Stimulated activated CD4-positive, alpha-beta T cell treated with anti-CD3 and anti-CD28 coated beads, Interleukin-4, amount 100 ng/mL, for 4 hours (primary cell): Measurements from ENCODE around the gene VOPP1.
"Not testable (repeated sequence)": the region's sequence is repeated elsewhere in the genome, so short reads cannot be mapped to it uniquely, and the experiment has no call there.

Source experiments
- DNase-seq, 2 experiments: peaks; one replicate each; pipeline ENCODE4 v3.0.0-alpha.2; 2020

The VOPP1 gene

DNA sequence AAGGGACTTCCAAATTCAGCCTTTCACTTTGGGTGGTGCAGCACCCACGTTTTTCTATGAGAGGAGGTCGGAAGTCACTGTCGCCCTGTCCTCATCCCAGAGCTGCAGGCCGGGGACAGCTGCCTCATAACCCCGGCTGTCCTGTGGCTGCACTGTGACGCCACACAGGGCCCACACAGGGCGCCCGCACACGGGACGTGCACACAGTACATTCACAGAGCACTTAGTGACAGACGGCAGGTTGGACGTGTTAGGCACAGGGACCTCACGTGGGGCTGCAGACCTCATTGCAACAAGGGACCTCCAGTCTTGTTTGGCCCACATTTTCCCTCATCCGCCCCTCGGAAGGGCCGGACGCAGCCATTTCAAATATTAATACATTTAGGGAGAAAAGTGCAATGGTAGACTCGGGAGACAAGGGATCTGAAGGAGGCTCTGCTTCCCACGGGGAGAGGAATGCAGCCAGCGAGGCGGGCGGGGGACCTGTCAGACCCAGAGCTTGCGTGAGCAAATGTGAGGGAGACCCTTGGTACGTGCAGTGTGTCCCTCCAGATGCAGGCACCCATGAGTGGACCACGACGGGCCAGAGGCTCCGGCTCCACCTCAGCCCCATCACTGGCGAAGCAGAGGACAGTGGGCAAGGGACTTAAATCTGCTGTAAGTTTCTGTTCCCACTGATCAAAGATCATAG, 86.7 kb downstream of the VOPP1 start:
- DNase-seq = no peak

DNA sequence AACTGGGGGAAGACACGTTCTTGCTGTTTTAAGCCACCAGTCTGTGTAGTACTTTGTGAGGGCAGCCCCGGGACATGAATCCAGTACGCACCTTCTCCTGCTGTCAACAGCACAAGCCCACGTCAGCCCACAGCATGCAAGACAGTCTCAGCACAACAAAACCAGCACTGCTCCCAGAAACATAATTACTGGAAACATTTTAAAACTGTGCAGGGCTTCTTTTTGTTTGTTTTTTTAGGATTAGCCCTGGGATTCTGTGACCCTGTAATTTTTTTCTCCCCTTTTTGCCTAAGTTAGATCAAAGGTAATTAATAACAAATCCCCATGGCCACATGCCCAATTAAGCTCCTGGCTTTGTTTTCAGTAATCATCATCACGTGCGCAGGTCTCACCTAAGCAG, 87.5 kb downstream of the VOPP1 start:
- DNase-seq = no peak

DNA sequence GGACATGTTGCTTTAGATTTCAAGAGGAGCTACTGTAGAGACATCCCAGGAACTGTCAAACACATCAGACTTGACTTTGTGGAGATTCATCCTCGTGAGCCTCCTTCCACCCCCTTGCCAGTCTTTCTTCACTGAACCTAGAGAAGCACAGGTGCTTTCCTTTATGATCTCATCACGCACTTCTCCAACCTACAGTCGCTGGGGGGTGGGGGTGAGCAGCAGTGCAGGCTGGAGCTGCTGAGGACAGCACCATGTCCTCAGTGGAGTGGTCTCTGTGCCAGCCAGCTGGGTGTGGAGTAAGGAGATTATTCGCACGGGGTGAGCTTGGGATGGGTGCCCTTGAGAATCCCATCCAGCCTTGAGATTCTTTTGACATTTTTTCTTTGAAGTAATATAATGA, 88.1 kb downstream of the VOPP1 start:
- no peak for DNase-seq

DNA sequence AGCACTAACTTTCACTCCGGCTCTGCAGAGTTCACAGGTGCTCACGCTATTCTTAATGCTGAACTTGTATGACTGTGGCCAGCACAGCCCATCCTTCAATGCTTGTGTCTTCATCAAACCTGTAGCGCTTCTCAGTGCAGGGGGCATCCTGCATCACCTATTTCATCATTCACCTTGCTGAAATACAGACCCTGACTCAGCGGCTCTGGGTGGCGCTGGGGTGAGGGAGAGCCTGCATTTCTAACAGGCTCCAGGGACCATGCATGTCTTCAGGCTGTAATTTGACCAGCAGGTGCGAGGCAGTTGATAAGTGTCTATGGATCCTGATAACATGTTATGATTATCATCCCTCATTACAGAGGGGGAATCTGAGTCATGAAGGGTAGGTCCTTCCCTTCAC, 89.3 kb downstream of the VOPP1 start:
- DNase-seq = no peak

DNA sequence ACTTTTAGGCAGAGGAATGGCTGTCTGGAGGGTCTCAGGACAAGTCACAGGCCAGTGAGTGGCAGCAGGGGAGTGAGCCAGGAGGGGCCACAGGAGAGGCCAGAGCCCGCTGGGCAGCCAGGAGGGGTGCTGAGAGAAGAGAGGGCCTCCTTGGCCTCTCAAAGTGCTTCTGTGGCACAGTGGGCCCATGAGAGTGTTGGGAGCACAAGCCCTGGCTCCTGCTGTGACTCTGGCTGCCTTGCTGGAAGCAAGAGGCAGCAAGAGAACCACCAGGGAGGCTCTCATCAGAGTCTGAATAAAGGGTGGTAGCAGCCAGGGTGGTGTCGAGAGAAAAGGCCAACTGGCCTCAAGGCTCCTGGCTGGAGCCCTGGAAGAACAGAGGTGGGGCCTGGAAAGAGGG, 91.1 kb downstream of the VOPP1 start:
- no peak for DNase-seq

DNA sequence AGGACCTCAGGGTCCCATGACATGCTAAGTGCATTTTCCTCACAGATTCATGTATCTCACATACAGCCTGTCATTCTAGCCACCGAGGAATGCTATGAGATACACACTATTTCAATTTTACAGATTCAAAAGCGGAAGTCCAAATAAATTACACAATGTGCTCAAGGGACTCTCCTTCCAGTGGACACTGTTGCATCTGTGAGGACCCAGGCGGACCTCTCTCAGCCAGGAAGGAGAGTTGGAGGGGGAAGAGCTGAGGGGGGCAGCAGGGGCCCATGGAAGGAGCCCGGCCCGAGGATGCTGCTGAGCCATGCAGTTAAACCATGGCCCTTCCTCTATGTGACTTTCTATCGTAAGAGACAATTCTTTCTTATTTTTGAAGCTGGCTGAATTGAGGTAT, 93.6 kb downstream of the VOPP1 start:
- no peak for DNase-seq

DNA sequence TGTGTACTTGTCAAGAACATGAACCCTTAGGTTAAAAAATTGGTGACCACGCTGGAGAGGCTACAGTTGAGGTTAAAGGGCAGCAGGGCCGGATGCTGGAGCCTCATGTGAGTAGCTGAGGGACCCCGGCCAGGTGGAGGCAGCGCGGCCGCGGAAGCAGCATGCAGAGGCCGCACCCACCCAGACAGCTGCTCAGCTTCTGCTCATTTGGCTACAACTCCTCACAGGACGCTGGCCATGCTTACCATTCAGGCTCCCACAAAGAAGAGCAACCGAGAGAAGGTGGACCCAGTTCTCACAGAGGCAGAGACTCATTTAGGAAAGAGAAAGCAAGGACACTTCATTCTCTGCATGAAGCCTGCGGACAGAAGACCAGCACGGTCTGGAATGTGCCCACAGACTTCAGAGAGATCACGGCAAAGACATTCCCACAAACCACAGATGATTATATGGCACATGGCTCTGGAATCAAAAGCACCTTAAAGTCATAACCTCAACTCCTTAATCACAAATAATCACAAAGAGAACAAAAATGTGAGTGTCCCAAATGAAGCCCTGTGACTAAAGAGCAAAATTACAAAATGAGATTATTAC, 94.4 kb downstream of the VOPP1 start:
- DNase-seq = no peak

DNA sequence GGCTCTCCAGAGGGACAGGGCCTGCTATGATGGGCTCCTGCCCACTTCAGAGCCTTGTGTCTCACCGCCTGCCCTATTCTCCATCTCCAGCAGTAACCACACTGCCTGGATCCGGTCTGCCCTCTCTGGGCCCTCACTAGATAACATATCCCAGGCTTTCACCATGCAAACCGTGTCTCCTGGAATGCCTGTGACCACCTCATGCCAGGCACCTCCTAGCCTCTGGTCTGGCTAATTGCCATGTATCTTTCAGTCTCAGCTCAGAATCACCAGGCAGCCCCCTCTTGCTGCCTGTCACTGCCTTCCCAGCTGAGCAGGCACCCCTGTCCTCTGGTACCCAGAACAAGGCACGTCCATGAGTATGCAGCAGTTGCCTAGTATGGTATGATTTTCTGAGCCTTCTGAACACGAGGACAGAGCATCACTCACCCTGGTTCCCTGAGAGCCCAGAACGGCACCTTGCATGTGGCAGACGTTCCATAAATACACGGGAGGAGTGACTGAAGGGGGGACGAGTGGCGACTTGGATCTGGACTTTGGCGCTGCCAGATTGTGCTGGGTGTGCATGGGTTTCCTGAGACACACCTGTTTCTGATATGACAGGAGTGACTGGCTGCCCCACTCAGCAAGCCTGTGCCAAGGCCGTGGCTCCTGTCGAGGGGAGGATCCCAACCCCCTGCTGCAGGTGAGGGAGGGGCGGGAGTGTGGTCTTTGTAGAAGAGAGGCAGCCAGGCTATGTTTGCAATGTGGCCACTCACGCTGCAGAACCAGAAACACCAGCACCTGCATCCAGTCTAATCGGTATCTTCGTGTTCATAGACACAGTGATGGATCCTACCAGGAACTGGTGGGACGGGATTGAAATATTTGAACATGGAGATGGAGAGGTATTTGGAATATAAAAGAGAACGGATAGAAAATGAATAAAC, 95.2 kb downstream of the VOPP1 start:
- no peak for DNase-seq

DNA sequence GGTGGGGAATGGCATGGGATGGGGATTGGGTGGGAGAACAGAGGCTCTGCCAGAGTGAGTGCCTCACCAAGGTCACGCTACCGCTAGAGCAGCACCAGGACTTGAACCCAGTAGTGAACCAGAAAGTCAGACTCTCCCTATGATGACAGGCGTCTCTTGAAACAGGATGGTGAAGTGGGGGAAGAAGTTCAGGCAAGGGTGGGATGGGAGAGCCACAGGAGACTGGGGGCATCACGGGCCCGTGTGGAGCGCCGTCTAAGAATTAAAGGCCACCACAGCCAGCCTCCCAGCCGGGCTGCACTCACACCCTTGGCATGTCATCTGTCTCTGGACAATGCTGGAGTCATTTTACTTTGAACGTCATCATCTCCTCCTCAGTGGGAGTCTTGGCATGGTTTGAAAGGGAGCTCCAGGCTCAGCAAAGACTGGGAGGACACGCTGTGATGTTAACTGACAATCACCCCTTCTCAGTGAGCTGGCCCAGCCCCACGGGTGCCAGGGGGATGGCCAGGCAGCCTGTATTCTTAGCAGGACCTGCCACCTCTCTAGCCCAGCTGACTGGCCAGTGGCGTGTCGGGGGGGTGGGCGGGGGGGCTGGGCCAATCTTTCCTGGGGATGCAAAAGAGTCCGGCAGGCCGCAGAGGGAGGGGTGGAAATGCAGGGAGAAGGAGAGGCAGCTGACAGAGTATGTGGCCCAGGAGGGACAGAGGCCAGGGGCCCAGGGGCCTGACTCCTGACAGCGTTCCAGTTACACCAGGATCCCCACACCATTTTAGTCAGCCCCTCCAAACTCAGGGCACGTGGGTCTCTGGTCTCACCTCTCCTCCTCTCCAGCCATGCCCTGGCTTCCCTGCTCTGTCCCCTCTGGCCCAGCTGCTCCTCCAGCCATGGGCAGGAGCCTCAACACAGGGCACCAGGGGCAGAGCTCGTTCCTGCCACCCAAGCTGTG, 96.2 kb downstream of the VOPP1 start:
- no peak for DNase-seq

DNA sequence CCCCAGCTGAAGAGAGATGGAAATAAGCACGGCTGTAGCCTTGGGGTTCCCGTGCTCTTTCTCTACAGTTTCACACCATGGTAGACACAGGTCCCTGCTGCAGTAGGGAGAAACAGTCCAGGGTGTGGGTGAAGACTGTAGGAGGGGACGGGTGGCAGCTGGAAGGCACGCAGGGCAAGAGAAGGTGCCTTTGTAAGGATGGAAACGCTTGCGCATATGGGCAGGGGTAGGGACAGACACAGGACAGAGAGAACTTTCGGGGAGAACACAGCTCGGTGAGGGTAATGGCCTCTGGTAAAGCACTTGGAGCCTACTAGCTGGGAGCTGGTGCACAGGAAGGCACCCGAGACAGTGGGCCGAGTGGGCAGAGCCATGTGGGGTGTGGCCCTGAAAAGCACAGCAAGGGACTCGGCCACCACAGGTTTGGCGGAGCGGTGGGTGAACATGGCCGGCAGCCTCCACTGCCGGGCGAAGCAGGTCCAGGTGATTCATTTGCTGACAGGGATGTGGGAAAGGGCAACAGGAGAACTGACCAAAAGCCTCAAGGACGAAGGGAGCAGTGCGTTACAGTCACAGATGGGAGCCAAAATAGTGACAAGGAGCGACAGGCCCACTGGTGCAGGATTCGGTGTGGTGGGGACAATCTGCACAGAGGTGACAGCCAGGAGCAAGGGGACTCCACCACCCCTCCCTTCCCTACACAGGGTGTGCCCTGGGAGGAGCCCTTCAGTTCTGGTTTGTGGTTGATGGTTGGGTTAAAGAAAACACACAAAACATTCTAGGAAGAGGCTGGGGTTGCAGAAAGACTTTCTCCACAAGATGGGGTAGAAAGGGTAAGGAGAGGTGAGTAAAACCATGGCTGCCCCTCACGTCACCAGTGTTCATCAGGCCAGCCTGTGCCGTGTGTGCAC, 97.1 kb downstream of the VOPP1 start:
- no peak for DNase-seq

DNA sequence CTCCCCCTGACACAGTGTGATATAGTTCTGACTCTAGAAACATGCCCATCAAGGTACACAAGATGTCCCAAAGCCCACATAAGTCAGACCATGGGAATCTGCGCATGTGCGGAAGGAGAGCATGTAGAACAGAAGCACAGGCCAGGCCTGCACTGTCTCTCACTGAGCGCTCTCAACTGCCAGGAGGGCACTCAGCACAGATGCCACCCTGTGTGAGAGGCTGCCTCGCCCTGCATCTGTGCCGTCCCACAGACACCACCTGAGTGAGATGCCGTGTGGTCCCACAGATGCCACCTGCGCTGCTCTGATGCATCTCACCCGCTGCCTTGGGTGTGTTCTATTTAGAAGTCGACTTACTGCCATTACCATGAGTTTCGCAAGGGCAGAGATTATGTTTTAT, 98.4 kb downstream of the VOPP1 start:
- DNase-seq = no peak

DNA sequence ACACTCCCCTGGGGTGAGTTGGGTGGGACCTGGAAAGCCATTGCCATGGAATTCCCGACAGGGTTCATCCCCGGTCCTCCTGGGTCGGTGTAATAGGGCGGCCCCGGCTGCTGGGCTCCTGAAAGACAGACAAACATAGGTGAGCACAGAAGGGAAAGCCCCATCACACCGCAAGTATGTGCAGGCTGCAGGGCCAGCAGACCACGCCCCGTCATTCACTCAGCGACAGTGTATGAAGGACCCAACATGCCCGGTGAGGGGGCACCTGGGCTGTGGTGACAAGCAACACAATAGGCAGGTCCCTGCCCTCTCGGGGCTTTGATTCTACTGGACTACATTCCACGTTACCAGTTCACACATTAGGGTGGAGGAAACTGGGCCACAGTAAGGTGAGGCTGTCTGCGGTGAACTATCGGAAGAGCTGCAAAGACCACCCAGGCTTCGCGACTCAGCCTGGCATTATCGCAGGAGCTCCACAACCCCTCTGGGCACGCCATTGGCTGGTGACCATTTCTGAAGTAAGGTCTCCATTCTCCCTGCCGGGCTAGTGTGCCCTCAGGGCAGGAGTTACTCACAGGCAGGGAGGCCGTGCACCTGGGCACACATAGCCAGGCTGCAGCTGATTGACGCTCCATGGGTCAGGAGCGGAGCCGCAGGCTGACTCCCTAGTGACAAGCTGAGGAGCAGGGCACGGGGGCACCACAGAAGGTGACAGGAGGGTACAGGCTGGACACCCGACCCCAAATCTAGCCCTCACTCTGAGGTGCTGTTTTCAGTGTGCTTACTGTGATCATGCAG, 99.2 kb downstream of the VOPP1 start:
- DNase-seq = no peak

DNA sequence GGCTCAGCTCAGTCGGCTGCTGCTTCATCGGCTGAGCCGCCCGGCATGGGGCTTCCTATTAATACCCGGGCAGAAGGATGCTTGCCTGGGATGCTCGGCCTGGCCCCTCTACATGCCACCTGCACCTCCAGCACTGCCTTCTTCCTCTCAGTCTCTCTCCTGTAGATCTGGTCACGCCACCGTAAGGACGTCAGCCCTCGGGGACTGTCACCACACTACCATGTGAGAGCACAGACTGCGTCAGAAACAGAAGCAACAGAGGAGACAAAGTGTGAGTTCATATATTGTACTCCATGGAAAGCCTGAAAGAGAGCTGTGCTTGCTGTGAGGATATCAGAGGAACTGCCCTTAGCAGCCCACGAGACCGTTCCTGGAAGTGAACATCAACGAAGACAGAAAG, 99.9 kb downstream of the VOPP1 start:
- not testable (repeated sequence) for DNase-seq

DNA sequence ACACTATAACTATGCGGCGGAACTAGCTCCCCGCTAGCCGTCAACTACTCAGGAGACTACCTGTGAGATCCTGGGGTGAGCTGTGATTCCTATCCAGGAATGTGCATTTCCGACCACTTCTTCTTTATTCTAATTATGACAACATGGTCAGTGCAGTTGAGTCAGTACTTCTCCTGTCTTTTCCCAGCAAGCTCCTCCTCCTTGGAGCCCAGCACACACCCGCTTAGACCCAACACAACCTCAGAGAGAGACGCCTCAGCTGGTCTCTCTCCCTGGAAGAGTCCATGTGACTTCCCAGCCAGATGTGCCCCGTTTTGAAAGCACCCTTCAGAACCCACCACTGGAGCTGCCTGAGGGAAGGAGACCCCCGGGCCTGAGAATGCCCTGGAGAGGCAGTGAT, 100.7 kb downstream of the VOPP1 start:
- not testable (repeated sequence) for DNase-seq

DNA sequence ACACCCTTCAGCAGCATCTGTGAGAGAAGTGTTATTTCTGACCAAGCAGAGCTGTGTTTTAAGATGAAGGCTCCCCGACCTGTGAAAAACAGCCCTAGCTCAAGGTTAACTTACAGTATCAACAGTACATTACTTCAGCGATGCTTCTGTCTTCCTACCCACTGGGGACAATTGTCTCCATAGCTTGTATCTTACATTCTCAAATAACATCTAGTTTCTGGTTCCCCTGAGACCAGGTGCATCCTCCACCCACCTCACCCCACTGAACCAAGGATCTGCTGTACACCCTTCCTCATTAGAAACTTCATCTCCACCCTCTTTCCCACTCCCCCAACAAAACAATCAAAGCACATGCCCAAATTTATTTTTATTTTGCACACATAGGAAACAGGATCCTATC, 102.0 kb downstream of the VOPP1 start:
- no peak for DNase-seq

DNA sequence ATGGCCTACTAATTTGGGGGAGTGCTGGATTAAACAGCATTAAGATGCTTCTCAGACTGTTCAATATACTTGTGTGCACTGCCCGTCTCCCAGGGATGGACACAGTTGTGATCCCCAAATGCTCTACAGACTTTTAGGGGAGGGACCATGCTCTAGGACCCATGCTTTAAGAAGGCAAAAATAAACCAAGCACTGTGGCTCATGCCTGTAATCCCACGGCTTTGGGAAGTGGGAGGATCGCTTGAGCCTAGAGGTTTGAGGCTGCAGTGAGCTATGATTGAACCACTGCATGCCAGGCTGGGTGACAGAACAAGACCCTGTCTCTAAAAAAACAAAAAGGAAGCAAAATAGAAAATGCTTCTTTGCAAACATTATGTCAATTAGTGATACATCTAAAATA, 102.6 kb downstream of the VOPP1 start:
- no peak for DNase-seq

DNA sequence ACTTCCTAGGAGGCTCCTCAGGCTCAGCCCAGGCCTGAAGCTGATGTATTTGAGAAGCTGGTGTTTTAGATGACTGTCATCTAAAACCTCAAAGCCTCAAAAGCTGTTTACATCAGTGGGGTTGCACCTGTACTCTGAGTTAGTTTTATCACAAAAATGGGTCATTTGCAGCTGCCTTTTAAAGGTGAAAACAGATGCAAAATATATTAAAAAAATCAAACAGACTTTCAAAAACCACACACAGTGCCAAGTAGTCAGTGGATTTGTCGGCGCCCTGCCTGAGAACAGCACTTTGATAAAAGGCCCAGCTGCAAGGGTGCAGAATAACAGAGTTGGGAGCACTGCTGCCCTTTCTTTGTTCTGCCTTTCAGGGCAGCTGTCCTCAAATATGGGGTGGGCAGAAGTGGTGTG, 103.0 kb downstream of the VOPP1 start:
- no peak for DNase-seq

DNA sequence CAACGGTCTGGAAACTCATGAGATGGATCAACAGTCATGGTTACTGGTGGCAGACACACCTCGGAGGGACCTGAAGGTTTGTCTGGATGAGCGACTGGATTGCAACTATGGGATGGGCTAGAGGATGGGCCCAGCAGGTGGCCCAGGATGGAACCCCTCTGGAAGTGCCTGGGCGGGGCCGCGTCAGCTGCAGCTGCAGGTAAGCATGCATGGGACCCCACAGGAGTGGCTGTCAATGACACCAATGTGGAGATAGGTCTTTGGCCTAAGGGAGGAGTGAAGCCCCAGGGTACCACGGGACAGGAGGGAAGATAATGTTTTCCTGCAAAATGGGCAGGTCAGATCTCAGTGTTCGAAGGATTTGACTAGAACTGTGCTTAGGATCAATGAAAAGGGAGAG, 103.8 kb downstream of the VOPP1 start:
- no peak for DNase-seq

DNA sequence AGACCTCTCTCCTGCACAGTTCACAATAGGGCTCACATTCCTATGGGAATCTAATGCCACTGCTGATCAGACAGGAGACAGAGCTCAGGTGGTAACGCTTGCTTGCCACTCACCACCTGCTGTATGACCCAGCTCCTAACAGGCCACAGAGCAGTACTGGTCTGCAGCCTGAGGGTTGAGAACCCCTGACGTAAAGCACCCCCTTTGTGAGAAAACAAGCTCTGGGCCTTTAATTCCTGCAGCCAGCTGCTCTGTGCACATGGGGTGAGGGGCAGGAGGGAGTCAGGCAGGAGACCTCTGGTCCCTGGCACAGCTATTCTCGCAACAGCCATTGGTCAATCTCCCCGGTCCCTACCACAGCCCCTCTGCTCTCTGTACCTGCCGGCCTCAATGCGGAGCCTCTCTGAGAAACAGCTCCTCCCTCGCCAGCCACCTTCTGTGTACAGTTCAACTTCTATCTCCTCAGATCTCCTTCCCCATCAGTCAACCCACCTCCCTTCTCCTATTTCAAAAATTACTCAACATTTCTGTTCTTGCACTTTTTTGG, 105.2 kb downstream of the VOPP1 start:
- no peak for DNase-seq

DNA sequence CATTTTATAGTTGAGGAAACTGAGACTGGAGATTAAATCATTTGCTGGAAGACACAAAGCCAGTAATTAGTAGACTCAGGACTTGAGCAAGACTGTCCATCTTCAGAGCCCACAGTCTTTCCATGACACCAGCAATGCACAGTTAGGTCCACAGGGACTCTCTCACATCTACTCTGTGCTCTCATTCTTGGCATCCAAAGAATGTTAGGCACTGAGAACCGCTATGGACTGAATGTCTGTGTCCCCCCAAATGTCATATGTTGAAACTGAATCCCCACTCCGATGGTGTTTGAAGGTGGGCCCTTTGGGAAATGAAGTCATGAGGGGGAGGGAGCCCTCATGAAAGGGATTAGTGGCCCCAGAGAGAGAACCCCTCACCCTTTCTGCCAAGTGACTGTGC, 106.6 kb downstream of the VOPP1 start:
- DNase-seq = no peak

DNA sequence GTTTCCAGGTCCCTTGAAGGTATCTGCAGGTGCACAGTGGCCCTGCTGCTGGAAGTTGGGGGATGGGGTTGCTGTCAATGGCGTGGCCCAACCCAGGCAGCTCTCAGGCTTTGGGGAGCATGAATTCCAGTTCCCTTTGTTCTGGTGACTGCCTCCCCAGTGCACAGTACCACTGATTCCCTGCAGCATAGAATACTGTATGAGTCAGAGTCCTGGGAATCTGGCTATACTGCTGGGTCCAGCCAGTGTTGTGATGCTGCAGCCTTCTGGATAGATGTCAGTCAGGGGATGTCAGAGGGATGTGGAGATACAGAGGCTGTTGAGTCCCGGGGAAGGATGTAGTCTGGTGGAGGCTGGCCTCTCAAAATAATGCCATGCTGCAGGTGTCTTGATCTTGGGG, 107.9 kb downstream of the VOPP1 start:
- no peak for DNase-seq
